Esophagus (tissue), 2 donors: ENCODE results near the gene HNRNPH3. TPM values are rescaled to one million over a fixed set of nuclear protein-coding genes. Genes with fewer than 3 reads are reported as not detected.

Experiments used
- H3K27ac ChIP-seq, 2 donors: one replicate each; pipeline ENCODE4 v1.5.1; 2013; ENCODE audit warnings: low read depth in 2 of 2, mild to moderate bottlenecking in 2 of 2, inconsistent platforms in 1 of 2, low read length in 1 of 2, moderate library complexity in 1 of 2
- H3K27me3 ChIP-seq, 2 donors: one replicate each; pipeline ENCODE4 v1.6.1; 2013; ENCODE audit warnings: low read length in 2 of 2, control low read depth in 1 of 2, mild to moderate bottlenecking in 1 of 2; ENCODE audit not compliant: insufficient read depth in 2 of 2, control insufficient read depth in 1 of 2
- H3K36me3 ChIP-seq, 2 donors: one replicate each; pipeline ENCODE4 v1.6.1; 2013; ENCODE audit warnings: low read length in 1 of 2; ENCODE audit not compliant: control insufficient read depth in 2 of 2, insufficient read depth in 2 of 2
- H3K4me1 ChIP-seq, 2 donors: one replicate each; pipeline ENCODE4 v1.6.1; 2013; ENCODE audit warnings: low read length in 1 of 2; ENCODE audit not compliant: control insufficient read depth in 2 of 2, insufficient read depth in 2 of 2
- H3K4me3 ChIP-seq, 2 donors: one replicate each; pipeline ENCODE4 v1.5.1; 2013; ENCODE audit warnings: low read length in 2 of 2, mild to moderate bottlenecking in 2 of 2, low read depth in 1 of 2, moderate library complexity in 1 of 2
- H3K9me3 ChIP-seq, 2 donors: one replicate each; pipeline ENCODE4 v1.6.1; 2013; ENCODE audit warnings: mild to moderate bottlenecking in 2 of 2, low read depth in 1 of 2, low read length in 1 of 2, moderate library complexity in 1 of 2; ENCODE audit not compliant: control insufficient read depth in 2 of 2, insufficient read depth in 1 of 2
- WGBS, 2 donors: extraction: QIAGEN DNeasy Blood & Tissue Kit; methylation state at CpG; one replicate each; pipeline ENCODE4 v1.1.7; 2013; 5-methylcytosine and 5-hydroxymethylcytosine counted together
- polyA plus RNA-seq, 2 donors: library from polyadenylated mRNA; stranded (reverse); fragments of 200-250 nt; gene quantifications; one replicate each; pipeline ENCODE4 v1.2.3, GENCODE V29; 2013
- donor health status: healthy with polysubstance abuse.
- donor health status: Bipolar disorder and iron deficiency.

The HNRNPH3 gene
- polyA plus RNA-seq, 2 donors = 83.3 to 87.4 TPM

GRCh38 chr10:68345621-68346020 is 13.8 kb downstream of the HNRNPH3 start:
- H3K27ac ChIP-seq = no peak overlapping the region
- peaks cover 0 to 4% of the 10 kb centered on the region in 2 donors for H3K36me3 ChIP-seq
- no peak overlapping the region for H3K4me3 ChIP-seq
- no peaks in the 10 kb centered on the region for H3K9me3 ChIP-seq
- H3K27me3 ChIP-seq = no peaks in the 10 kb centered on the region
- 90 to 91% methylated on average over 4 of the region's 4 CpGs for WGBS, 2 donors
- H3K4me1 ChIP-seq = no peaks in the 10 kb centered on the region

- Histone ChIP-seq H3K9me3 (no peaks in the 10 kb centered on the region), H3K27ac (no peak overlapping the region), H3K4me3 (no peak overlapping the region), H3K36me3 (no peaks in the 10 kb centered on the region), H3K4me1 (no peaks in the 10 kb centered on the region), H3K27me3 (no peaks in the 10 kb centered on the region)
- 76 to 87% methylated on average over 4 of the region's 4 CpGs for WGBS, 2 donors
Measured at GRCh38 chr10:68346774-68347173, 14.9 kb downstream of the HNRNPH3 start.

GRCh38 chr10:68348265-68348741 is 16.4 kb downstream of the HNRNPH3 start:
- no peaks in the 10 kb centered on the region for H3K27me3 ChIP-seq
- no peaks in the 10 kb centered on the region for H3K36me3 ChIP-seq

GRCh38 chr10:68353537-68353936 is 21.7 kb downstream of the HNRNPH3 start:
- no peaks in the 10 kb centered on the region for H3K4me1 ChIP-seq
- WGBS, 2 donors = 95% methylated on average over 2 of the region's 2 CpGs
- H3K27ac ChIP-seq = no peak overlapping the region
- no peak overlapping the region for H3K4me3 ChIP-seq
- H3K27me3 ChIP-seq = no peaks in the 10 kb centered on the region
- H3K36me3 ChIP-seq = peaks cover 0 to 3% of the 10 kb centered on the region in 2 donors
- H3K9me3 ChIP-seq = no peaks in the 10 kb centered on the region

More at GRCh38 chr10:68348265-68348741, 16.4 kb downstream of the HNRNPH3 start:
- Histone ChIP-seq H3K4me1 (no peaks in the 10 kb centered on the region), H3K9me3 (no peaks in the 10 kb centered on the region), H3K27ac (no peak overlapping the region), H3K4me3 (no peak overlapping the region)
- WGBS, 2 donors = 52 to 62% methylated on average over 2 of the region's 2 CpGs

- H3K27ac ChIP-seq = no peak overlapping the region
- H3K27me3 ChIP-seq = no peaks in the 10 kb centered on the region
- no peaks in the 10 kb centered on the region for H3K9me3 ChIP-seq
- H3K4me1 ChIP-seq = no peaks in the 10 kb centered on the region
- H3K36me3 ChIP-seq = peaks cover 3 to 4% of the 10 kb centered on the region in 2 donors
- 94 to 96% methylated on average over 6 of the region's 6 CpGs for WGBS, 2 donors
- no peak overlapping the region for H3K4me3 ChIP-seq
Measured at GRCh38 chr10:68359189-68359588, 27.3 kb downstream of the HNRNPH3 start.

- Histone ChIP-seq H3K36me3 (peaks cover 0 to 4% of the 10 kb centered on the region in 2 donors), H3K27me3 (no peaks in the 10 kb centered on the region)
- 89 to 90% methylated on average over 3 of the region's 3 CpGs for WGBS, 2 donors
Measured at GRCh38 chr10:68362590-68362989, 30.7 kb downstream of the HNRNPH3 start.

GRCh38 chr10:68364101-68364886 is 32.4 kb downstream of the HNRNPH3 start:
- Histone ChIP-seq H3K27ac (no peak overlapping the region), H3K36me3 (peaks cover 0 to 4% of the 10 kb centered on the region in 2 donors), H3K9me3 (no peaks in the 10 kb centered on the region), H3K4me1 (no peaks in the 10 kb centered on the region), H3K27me3 (no peaks in the 10 kb centered on the region), H3K4me3 (no peak overlapping the region)
- WGBS, 2 donors = 77 to 79% methylated on average over 3 of the region's 3 CpGs

More at GRCh38 chr10:68362590-68362989, 30.7 kb downstream of the HNRNPH3 start:
- no peaks in the 10 kb centered on the region for H3K4me1 ChIP-seq
- H3K9me3 ChIP-seq = no peaks in the 10 kb centered on the region
- no peak overlapping the region for H3K27ac ChIP-seq
- no peak overlapping the region for H3K4me3 ChIP-seq

GRCh38 chr10:68365611-68366010 is 33.7 kb downstream of the HNRNPH3 start:
- H3K27ac ChIP-seq = no peak overlapping the region
- 70 to 74% methylated on average over 2 of the region's 2 CpGs for WGBS, 2 donors
- H3K4me3 ChIP-seq = no peak overlapping the region
- no peaks in the 10 kb centered on the region for H3K9me3 ChIP-seq
- no peaks in the 10 kb centered on the region for H3K27me3 ChIP-seq
- peaks cover 0 to 4% of the 10 kb centered on the region in 2 donors for H3K36me3 ChIP-seq
- no peaks in the 10 kb centered on the region for H3K4me1 ChIP-seq

- H3K36me3 ChIP-seq = peaks cover 0 to 4% of the 10 kb centered on the region in 2 donors
Measured at GRCh38 chr10:68366600-68366999, 34.7 kb downstream of the HNRNPH3 start.

GRCh38 chr10:68367121-68367520 is 35.3 kb downstream of the HNRNPH3 start:
- H3K4me3 ChIP-seq = no peak overlapping the region
- H3K27ac ChIP-seq = no peak overlapping the region
- no peaks in the 10 kb centered on the region for H3K9me3 ChIP-seq
- peaks cover 0 to 4% of the 10 kb centered on the region in 2 donors for H3K36me3 ChIP-seq
- H3K4me1 ChIP-seq = no peaks in the 10 kb centered on the region
- WGBS, 2 donors = 86 to 91% methylated on average over 2 of the region's 2 CpGs
- no peaks in the 10 kb centered on the region for H3K27me3 ChIP-seq

More at GRCh38 chr10:68366600-68366999, 34.7 kb downstream of the HNRNPH3 start:
- Histone ChIP-seq H3K27me3 (no peaks in the 10 kb centered on the region), H3K27ac (no peak overlapping the region), H3K4me3 (no peak overlapping the region), H3K4me1 (no peaks in the 10 kb centered on the region), H3K9me3 (no peaks in the 10 kb centered on the region)
- 97 to 98% methylated on average over 5 of the region's 5 CpGs for WGBS, 2 donors
